HG03575 (cell line): ENCODE data around the gene NR5A2.

Experiments
- ATAC-seq: cut with Tn5 transposase; IDR thresholded peaks from one replicate; pipeline ENCODE4 v1.9.1; 2021; ENCODE audit not compliant: unreplicated experiment, insufficient number of reproducible peaks, low FRiP score; ENCODE audit errors: extremely low read depth

The NR5A2 gene

GRCh38 chr1:200035397-200035955, 8.0 kb downstream of the NR5A2 start:
- ATAC-seq = no peak

GRCh38 chr1:200035956-200036618, 8.6 kb downstream of the NR5A2 start:
- ATAC-seq = no peak

GRCh38 chr1:200036619-200037270, 9.2 kb downstream of the NR5A2 start:
- no peak for ATAC-seq

- ATAC-seq = no peak
Observed at GRCh38 chr1:200037501-200037900, 10.0 kb downstream of the NR5A2 start.

- no peak for ATAC-seq
Observed at GRCh38 chr1:200037904-200038303, 10.4 kb downstream of the NR5A2 start.

GRCh38 chr1:200038325-200038980, 10.9 kb downstream of the NR5A2 start:
- no peak for ATAC-seq

- ATAC-seq = no peak
Observed at GRCh38 chr1:200038981-200039848, 11.7 kb downstream of the NR5A2 start.

- no peak for ATAC-seq
Observed at GRCh38 chr1:200039849-200040474, 12.5 kb downstream of the NR5A2 start.

GRCh38 chr1:200040481-200041138, 13.1 kb downstream of the NR5A2 start:
- ATAC-seq = no peak

GRCh38 chr1:200041337-200042118, 14.0 kb downstream of the NR5A2 start:
- no peak for ATAC-seq

- no peak for ATAC-seq
Observed at GRCh38 chr1:200042119-200042551, 14.6 kb downstream of the NR5A2 start.

- no peak for ATAC-seq
Observed at GRCh38 chr1:200042552-200043335, 15.2 kb downstream of the NR5A2 start.

- no peak for ATAC-seq
Observed at GRCh38 chr1:200043336-200043668, 15.8 kb downstream of the NR5A2 start.

GRCh38 chr1:200046115-200046514, 18.6 kb downstream of the NR5A2 start:
- ATAC-seq = no peak

GRCh38 chr1:200048244-200048643, 20.7 kb downstream of the NR5A2 start:
- no peak for ATAC-seq

GRCh38 chr1:200049810-200050209, 22.3 kb downstream of the NR5A2 start:
- no peak for ATAC-seq

GRCh38 chr1:200051620-200052019, 24.1 kb downstream of the NR5A2 start:
- no peak for ATAC-seq
